OCI-LY1 (cell line): ENCODE measurements around the gene NFIA.

Experiments used
- H2AFZ ChIP-seq: fragments of 200-600 bp; sonication (generic), shearing (Covaris generic); 2 replicates; pipeline ENCODE4 v1.6.0; 2014; ENCODE audit warnings: antibody characterized with exemption, mild to moderate bottlenecking, low read length
- H3F3A ChIP-seq: fragments of 200-600 bp; sonication (generic), shearing (Covaris generic); 2 replicates; pipeline ENCODE4 v1.6.0; 2014; ENCODE audit warnings: mild to moderate bottlenecking, antibody characterized with exemption, low read length, moderate library complexity; ENCODE audit not compliant: insufficient read depth
- H3K27ac ChIP-seq: fragments of 200-600 bp; sonication (generic); 2 replicates; pipeline ENCODE4 v1.5.1; 2014; ENCODE audit warnings: low read length, mixed run types, mild to moderate bottlenecking, low read depth; ENCODE audit not compliant: poor library complexity, severe bottlenecking
- H3K27me3 ChIP-seq: fragments of 200-600 bp; sonication (generic); 2 replicates; pipeline ENCODE4 v1.6.0; 2014; ENCODE audit warnings: antibody characterized with exemption, mild to moderate bottlenecking, low read length, moderate library complexity; ENCODE audit not compliant: insufficient read depth
- H3K36me3 ChIP-seq: fragments of 200-600 bp; sonication (generic); 2 replicates; pipeline ENCODE4 v1.6.1; 2014; ENCODE audit warnings: mild to moderate bottlenecking, antibody characterized with exemption, low read length, moderate library complexity, mixed read lengths; ENCODE audit not compliant: insufficient read depth
- H3K4me1 ChIP-seq: fragments of 200-600 bp; sonication (generic); 2 replicates; pipeline ENCODE4 v1.5.1; 2014; ENCODE audit warnings: mild to moderate bottlenecking, low read length, moderate library complexity; ENCODE audit not compliant: insufficient read depth, severe bottlenecking
- H3K4me2 ChIP-seq: fragments of 200-600 bp; sonication (generic), shearing (Covaris generic); 2 replicates; pipeline ENCODE4 v1.6.1; 2014; ENCODE audit warnings: low read length
- H3K4me3 ChIP-seq: fragments of 200-600 bp; sonication (generic); 2 replicates; pipeline ENCODE4 v1.5.1; 2014; ENCODE audit warnings: low read length, low read depth, mild to moderate bottlenecking, mixed read lengths; ENCODE audit not compliant: poor library complexity, severe bottlenecking
- H3K79me2 ChIP-seq: fragments of 200-600 bp; shearing (Covaris generic); 2 replicates; pipeline ENCODE4 v1.6.1; 2016; ENCODE audit warnings: mixed run types, low read length, mixed read lengths; ENCODE audit not compliant: insufficient read depth
- H3K9ac ChIP-seq: fragments of 200-600 bp; sonication (generic), shearing (Covaris generic); 2 replicates; pipeline ENCODE4 v1.6.1; 2014; ENCODE audit warnings: mild to moderate bottlenecking, low read length, mixed read lengths
- H3K9me2 ChIP-seq: fragments of 200-600 bp; sonication (generic), shearing (Covaris generic); 2 replicates; pipeline ENCODE4 v1.6.1; 2014; ENCODE audit warnings: low read depth, mild to moderate bottlenecking, low read length, mixed read lengths
- H3K9me3 ChIP-seq: fragments of 200-600 bp; shearing (Covaris generic); 2 replicates; pipeline ENCODE4 v1.6.1; 2014; ENCODE audit warnings: low read length, mixed read lengths
- H4K20me1 ChIP-seq: fragments of 200-600 bp; sonication (generic), shearing (Covaris generic); 2 replicates; pipeline ENCODE4 v1.6.0; 2016; ENCODE audit warnings: mild to moderate bottlenecking, low read length; ENCODE audit not compliant: insufficient read depth
- CTCF ChIP-seq: fragments of 200-600 bp; sonication (generic), shearing (Covaris generic); IDR thresholded peaks from 2 replicates; pipeline ENCODE4 v1.5.1; 2017; ENCODE audit warnings: mild to moderate bottlenecking, antibody characterized with exemption, low read length, moderate library complexity, mixed read lengths
- EZH2 ChIP-seq: fragments of 200-600 bp; sonication (generic), shearing (Covaris generic); IDR thresholded peaks from 2 replicates; pipeline ENCODE4 v1.8.0; 2017; ENCODE audit warnings: borderline replicate concordance, mixed run types, mild to moderate bottlenecking, antibody characterized with exemption, low read length, moderate library complexity, mixed read lengths

NFIA gene

DNA sequence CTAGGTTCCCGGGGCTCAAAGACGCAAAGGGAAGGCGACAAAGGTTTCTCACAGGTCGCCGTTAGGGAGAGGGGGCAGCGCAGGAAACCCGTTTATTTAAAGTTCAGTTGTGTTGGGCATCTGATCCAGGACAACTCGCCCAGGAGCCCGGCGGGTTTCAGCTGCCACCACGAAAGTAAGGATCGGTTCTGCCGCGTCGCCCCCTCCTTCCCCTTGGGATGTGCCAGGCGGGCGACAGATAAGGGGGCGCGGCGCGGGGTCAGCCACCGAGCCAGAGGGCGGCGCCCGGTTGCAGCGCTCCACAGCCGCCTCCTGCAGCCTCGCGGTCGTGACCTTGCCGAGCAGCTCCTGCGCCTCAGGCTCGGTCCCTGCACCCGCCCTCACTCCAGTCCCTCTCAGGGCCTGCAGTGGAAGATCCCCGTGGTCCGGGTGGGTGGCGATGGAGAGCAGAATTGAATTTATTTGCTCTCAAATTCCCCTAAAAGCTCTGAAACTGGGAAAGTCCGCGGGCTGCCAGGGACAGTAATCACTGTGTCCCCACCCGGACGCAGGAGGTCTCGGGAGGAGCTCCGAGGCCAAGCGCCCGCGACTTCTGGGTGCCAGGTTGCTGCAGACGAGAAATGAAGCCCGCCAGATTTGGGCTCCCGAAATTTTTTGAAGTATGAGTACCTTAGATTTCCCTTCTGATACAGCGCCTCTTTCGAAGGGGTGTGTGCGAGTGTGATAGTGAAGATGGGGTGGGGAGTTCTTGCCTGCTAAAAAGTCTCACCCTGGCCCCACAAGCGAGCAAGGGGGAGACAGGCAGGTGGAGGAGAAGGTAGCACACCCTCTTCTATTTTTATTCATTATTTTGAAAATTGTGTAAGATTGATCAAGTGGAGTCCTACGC, 28.4 kb upstream of the NFIA start:
- TF ChIP-seq CTCF = no peak
- TF ChIP-seq EZH2 = no peak
- H4K20me1 ChIP-seq = no peaks in the 10 kb centered on the region
- no peaks in the 10 kb centered on the region for H3K36me3 ChIP-seq
- H3K9me3 ChIP-seq = no peaks in the 10 kb centered on the region
- H3K9me2 ChIP-seq = no peaks in the 10 kb centered on the region
- H3K79me2 ChIP-seq = no peaks in the 10 kb centered on the region
- no peaks in the 10 kb centered on the region for H3F3A ChIP-seq
- H3K27ac ChIP-seq = no peak overlapping the region
- H3K4me2 ChIP-seq = peak overlapping the region; percentile 50; the same call in 1 of the 2 replicates
- H3K4me3 ChIP-seq = peak overlapping the region; percentile 46
- no peak overlapping the region for H3K9ac ChIP-seq
- H2AFZ ChIP-seq = no peak overlapping the region
- peaks cover 46% of the 10 kb centered on the region for H3K4me1 ChIP-seq
- no peaks in the 10 kb centered on the region for H3K27me3 ChIP-seq

DNA sequence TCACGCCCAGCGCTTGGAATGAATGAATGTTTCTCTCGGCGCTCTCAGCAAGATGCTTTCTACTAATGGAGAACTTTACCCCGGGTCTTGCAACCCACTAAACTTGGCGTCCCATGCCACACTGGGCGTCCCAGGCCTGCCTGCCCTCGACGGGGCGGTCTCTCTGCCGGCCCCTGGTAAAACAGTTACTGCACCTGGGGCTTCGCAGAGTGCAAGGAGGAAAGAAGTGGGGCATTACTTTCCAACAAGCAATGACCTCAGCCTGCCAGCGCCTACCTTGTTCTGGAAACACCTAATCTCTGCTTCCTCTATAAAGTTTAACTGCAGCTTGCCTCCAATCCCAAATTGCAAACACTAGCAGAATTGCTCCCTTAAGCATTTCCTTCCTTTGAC, 27.8 kb upstream of the NFIA start:
- Histone ChIP-seq H3K4me1 (peaks cover 44% of the 10 kb centered on the region), H3K4me2 (no peak overlapping the region; the same call in 1 of the 2 replicates), H3K36me3 (no peaks in the 10 kb centered on the region), H3K9me2 (no peaks in the 10 kb centered on the region), H3F3A (no peaks in the 10 kb centered on the region), H3K4me3 (no peak overlapping the region), H2AFZ (no peak overlapping the region), H3K27me3 (no peaks in the 10 kb centered on the region), H3K79me2 (no peaks in the 10 kb centered on the region), H3K9me3 (no peaks in the 10 kb centered on the region), H3K9ac (no peak overlapping the region), H3K27ac (no peak overlapping the region), H4K20me1 (no peaks in the 10 kb centered on the region)
- no peak for TF ChIP-seq EZH2
- no peak for TF ChIP-seq CTCF

DNA sequence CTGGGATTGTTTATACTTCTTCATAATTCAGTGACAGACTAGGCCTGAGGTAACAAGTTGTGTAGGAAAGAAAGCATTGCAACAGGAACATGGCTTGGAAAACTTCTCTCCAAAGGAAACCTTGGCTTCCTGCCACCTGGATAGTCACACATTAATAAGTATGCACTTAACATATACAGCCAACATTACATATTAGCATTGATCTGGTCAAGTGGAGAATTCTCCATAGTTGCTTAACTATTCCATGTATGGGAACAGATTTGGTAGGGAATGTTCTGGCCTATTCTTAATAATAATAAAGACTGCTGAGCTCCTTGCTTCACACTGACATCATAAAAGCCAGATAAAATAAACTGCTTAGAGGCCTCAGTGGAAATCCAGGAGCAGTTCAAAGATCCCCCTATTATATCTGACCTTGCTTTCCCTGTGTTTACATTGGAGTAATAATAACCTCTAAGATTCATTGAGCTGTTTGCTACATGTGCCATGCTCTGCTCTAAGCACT, 27.2 kb upstream of the NFIA start:
- H4K20me1 ChIP-seq = no peaks in the 10 kb centered on the region
- H3K27ac ChIP-seq = no peak overlapping the region
- no peaks in the 10 kb centered on the region for H3K79me2 ChIP-seq
- no peak overlapping the region for H2AFZ ChIP-seq
- no peaks in the 10 kb centered on the region for H3F3A ChIP-seq
- H3K4me1 ChIP-seq = peaks cover 42% of the 10 kb centered on the region
- no peak overlapping the region for H3K4me3 ChIP-seq
- no peak overlapping the region for H3K9ac ChIP-seq
- no peaks in the 10 kb centered on the region for H3K27me3 ChIP-seq
- H3K9me3 ChIP-seq = no peaks in the 10 kb centered on the region
- H3K4me2 ChIP-seq = no peak overlapping the region
- TF ChIP-seq EZH2 = no peak
- no peak for TF ChIP-seq CTCF
- H3K36me3 ChIP-seq = no peaks in the 10 kb centered on the region
- no peaks in the 10 kb centered on the region for H3K9me2 ChIP-seq
